Ammon's horn (tissue), 1 donor: Measurements from ENCODE around the gene DLX5.

Source experiments
- DNase-seq: peaks from one replicate; pipeline ENCODE4 v3.0.0-alpha.2; 2016; ENCODE audit warnings: low spot score

Gene DLX5

GRCh38 chr7:97005183-97006054, 19.2 kb downstream of the DLX5 start, which contains the start of gene DLX6:
DLX6 (plus strand) TSS chr7:97005553; CDS start chr7:97005978, 425 bp downstream.
- peak; percentile 48 for DNase-seq

- no peak for DNase-seq
Observed at GRCh38 chr7:97004247-97005182, 20.1 kb downstream of the DLX5 start.

- DNase-seq = no peak
Observed at GRCh38 chr7:97003262-97004246, 21.1 kb downstream of the DLX5 start.

DNA sequence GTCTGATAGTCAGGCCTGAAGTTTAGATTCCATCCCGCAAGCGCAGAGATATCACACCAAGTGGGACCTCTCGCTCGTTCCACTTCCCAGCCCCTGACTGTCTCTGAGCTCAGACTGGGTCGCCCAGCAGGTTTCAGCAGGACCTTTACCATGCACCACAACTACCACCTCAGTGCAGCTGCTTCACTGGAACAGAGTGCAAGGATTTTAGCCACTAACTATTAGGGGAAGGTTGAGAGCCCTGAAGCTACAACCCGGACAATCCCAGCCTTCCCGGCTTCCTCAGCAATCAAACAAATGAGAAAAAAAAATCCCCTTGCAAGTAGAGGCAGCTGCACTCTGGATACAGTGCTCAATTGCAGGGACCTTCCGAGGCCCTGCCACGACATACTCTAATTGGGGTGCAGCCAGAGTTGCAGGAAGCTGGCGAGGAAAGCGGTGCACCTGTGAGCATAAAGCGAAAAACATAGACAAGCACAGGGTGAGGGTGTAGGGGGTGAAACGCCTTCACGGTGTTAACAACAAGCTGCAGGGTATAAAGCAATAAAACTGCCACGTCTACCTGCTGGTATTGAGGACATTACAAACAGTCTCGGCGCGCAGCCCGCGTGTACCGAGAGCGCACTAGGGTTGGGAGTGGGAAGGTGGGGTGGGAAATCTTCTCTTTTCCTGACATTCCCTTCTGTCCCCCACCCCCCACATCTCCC, 21.9 kb downstream of the DLX5 start:
- DNase-seq = no peak

DNA sequence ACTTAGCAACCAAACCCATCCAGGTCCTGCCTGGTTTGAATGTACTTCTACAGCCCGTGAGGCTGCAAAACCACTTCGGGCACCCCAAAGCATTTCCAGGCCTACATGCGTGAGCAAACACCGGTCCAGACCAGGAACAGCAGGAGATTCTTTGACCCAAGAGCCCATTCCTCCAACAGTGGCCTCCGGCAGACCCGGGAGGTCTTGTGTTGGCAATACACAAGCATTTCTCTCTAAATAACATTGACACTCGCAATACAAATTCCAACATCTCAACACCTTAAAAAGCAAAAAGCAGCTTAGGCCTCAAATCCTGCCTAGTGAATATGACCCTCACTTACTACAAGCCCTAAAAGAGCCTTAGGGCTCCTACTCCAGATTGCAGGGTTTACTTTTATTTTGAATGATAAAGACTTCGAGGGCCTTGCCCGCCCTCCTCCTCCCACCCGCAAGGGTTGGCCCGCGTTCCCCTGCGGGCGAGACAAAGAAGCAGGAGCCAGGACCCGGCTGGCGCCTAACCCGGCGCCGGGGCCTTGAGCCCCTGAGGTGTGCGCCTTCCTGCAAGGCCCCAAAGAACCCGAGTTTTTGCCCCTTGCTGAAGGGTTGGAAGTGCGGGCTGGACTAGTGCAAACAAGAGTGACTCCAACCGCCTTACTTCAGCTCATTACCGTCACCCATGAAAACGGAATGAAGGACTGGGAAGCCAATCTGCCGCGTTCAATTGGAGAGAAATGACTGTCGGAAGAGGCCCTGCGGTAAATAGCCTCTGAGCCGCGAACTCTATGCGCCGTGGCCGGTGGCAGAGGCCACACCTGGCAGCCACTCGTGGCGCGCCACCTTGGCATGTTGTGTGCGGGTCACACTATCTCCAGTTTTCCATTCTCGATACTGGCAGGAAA, 22.7 kb downstream of the DLX5 start:
- no peak for DNase-seq

GRCh38 chr7:97001221-97001620, 23.4 kb downstream of the DLX5 start:
- no peak for DNase-seq

DNA sequence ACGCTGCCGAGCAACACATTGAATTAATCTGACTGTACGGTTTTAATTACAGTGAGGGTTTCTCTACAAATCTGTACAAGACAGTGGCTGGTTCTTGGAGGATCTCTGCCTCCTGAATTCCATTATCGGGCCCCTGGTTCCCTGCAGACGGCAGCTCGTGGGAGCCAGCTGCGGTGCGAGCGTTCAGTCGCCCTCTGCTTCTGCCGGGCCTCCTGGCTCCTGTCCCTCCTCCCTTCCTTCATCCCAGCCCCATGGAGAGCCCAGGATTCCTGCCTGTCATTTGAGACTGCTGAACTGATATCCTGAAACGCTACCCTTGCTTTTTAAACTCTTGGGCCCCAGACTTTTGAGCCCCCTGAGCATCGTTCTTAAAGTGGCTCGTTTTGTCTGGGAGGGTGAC, 25.9 kb downstream of the DLX5 start:
- DNase-seq = no peak

DNA sequence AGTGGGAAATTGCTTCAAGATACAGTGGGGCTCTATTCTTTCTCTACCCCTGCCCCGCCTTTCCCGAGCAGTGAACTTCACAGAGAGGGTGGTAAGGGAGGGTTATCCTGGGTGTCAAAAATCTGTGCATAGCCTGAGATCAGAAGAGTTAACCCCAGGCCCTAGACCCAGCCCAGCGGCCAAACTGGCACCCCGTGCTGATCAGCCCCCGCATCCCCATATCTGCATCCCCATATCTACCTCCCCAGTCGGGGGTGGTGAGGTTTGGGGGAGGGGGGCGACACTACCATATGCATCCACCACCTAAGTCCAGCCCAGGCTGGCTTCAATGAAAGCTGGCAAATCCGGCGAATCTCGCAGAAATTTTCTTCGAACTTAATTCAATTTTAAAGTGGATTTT, 26.3 kb downstream of the DLX5 start:
- DNase-seq = no peak

DNA sequence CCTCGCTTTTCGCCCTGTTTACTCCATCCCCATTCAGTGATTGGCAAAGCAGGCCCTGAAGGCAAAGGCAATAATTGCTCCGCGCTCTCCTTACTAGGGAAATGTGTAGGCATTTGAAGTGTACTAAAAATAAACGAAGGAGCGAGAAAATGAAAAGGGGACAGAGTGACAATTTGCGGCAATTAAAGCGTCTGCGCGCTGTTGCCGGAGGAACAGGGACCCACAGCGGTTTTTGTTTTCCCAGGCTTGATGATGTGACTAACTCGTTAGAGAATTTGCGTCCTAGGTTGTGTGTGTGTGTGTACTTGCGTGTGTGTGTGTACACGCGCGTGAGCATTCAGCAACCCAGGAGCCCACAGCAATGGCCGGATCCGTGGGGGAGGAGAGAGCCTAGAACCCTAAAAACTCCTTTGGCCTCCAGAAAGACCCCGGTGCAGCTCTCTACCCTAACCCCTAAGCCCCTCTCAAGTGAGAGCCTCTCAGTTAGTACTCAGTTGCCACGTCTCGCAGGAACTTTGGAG, 27.1 kb downstream of the DLX5 start:
- no peak for DNase-seq

- no peak for DNase-seq
Observed at GRCh38 chr7:96996958-96997511, 27.6 kb downstream of the DLX5 start.

DNA sequence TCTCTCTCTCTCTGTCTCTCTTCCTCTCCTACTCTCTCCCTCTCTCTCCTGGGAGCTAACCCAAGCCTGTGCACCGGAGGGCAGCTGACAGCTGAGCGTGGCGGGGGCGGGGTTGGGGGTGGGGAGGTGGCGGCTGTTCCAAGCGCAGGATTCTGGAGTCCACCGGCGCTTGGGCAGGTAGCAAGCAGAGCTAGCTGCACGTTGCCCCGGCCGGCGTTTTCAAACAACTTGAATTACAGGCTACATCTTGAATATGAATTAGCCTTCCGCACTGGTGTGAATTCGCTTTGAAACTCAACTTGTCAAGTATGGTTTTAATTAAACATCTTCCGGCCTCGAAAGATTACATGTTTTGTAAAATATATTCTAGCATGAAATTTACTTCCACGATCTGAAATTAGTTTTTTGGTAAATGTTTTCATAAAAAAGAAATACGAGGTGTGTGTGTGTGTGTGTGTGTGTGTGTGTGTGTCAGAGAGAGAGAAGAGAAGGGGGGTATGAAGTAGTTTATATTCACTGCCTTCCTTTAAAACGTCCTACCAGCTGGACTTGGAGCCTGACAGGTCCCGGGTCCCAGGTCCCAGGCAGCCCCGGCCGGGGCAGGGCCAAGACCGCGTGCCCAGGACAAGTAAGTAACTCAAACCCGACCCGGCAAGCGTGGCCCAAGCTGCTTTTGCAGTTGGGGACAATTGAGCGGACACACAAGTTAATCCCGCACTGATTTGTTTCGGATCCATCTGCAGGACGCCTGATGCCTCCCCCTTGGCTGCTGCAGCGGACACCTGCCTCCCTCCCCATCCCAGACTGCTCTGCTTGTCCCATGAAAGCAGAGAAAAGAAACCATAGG, 28.3 kb downstream of the DLX5 start:
- DNase-seq = no peak

- no peak for DNase-seq
Observed at GRCh38 chr7:96995406-96996110, 29.1 kb downstream of the DLX5 start.

- no peak for DNase-seq
Observed at GRCh38 chr7:96993980-96994379, 30.7 kb downstream of the DLX5 start.

DNA sequence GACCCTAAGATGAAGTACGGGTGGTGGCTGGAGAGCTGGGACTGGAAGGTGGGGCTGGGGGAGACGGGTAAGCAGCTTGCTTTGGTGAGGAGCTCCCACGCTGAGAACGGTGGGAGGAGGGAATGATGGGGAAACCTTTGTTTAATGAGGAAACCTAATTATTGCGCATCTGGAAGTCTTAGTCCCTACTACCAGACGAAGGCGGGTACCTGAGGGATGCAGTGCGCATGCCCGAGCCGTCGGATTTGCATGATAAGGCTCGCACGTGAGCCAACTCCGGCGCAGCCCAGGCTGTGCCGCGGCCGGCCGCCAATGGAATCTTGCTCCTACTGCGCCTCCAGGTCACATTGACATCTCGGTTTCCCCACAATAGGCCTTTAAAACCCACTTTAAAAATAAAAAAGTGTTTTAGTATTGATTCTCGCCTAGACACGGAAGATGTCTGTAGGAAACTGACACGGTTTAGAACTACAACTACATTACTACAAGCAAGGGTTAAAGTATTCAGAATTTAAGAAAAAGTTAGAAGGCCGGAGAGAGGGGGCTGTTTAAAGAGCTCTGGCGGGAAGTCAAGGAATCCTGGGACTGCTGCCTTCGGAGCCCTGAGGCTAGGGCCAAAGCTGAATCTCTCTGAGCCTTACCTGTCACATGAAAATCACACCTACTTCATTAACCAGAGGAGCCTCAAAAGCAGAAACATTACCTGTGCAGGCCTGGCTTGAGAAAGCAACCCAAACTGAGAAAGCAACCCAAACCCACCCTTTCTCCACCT, 31.4 kb downstream of the DLX5 start:
- DNase-seq = no peak

DNA sequence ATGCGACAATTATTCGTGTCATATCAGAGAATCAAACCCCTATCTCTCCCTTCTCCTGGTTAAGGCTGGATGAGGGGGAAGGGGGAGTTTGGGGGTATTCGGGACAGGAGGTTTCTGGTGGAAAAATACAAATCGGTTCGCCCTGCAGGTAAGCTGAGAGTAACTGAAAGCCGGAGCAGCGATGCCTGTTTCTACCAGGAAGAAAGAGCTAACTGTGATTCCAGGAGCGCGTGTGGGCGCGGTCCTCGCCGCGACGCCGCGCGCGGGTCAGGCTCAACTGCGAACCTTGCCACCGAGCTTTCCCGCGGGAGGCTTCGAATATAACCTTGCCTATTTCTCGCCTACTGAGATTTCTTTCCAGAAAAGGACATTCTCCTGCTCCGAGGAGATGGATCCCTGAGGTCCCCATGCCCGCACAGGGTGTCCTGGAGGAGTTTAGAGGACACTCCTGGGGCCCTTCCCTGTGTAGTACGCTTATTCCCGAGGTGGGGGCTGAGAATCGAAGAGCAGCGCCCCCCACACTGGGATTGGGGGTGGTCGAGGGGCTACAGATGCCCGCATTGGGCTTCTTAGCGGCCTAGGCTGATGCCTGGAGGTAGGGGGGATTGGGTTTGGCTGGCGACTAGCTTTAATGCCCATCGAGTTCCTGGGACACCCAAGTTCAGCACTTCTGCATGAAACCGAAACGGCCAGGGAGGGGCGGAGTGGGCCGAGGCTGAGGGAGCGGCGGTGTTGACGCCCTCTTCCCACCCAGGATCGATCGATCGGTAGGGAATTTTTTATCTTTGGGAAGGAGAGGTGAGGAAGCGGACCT, 32.2 kb downstream of the DLX5 start:
- no peak for DNase-seq

- DNase-seq = no peak
Observed at GRCh38 chr7:96991546-96992191, 33.0 kb downstream of the DLX5 start.
